SK-N-SH (cell line): ENCODE results near the gene FAM227B.

Source experiments
- ELF1 ChIP-seq: IDR thresholded peaks from 2 replicates; pipeline ENCODE4 v1.4.0; 2012
- EP300 ChIP-seq, 2 experiments: IDR thresholded peaks; 2 replicates each; pipeline versions ENCODE4 v1.4.0 to v1.6.1; 2012; ENCODE audit warnings: borderline replicate concordance in 1 of 2, low read depth in 1 of 2, low read length in 1 of 2
- EZH2phosphoT487 ChIP-seq: fragments of 200-600 bp; sonication (generic); IDR thresholded peaks from 2 replicates; pipeline ENCODE4 v1.6.1; 2017; ENCODE audit warnings: low read depth, mixed run types, mild to moderate bottlenecking, antibody characterized with exemption, moderate library complexity, borderline replicate concordance
- FOXM1 ChIP-seq: IDR thresholded peaks from 2 replicates; pipeline ENCODE4 v1.4.0; 2012; ENCODE audit warnings: low read depth, mild to moderate bottlenecking
- GABPA ChIP-seq: IDR thresholded peaks from 2 replicates; pipeline ENCODE4 v1.4.0; 2012; ENCODE audit warnings: low read depth, mild to moderate bottlenecking
- GATA2 ChIP-seq: sonication (generic); formaldehyde crosslinking; IDR thresholded peaks from 2 replicates; pipeline ENCODE4 v1.5.0; 2020; ENCODE audit warnings: mild to moderate bottlenecking, missing genetic modification reagents
- JUND ChIP-seq: IDR thresholded peaks from 2 replicates; pipeline ENCODE4 v1.4.0; 2012
- NFIC ChIP-seq: IDR thresholded peaks from 2 replicates; pipeline ENCODE4 v1.4.0; 2012; ENCODE audit warnings: borderline replicate concordance
- POLR2AphosphoS5 ChIP-seq: IDR thresholded peaks from 2 replicates; pipeline ENCODE4 v1.6.1; 2012; ENCODE audit warnings: low read depth, low read length
- RAD21 ChIP-seq: IDR thresholded peaks from 2 replicates; pipeline ENCODE4 v1.6.1; 2012; ENCODE audit warnings: mild to moderate bottlenecking, low read length
- REST ChIP-seq: IDR thresholded peaks from 2 replicates; pipeline ENCODE4 v1.6.1; 2012; ENCODE audit warnings: mild to moderate bottlenecking, low read depth, low read length, moderate library complexity
- YY1 ChIP-seq: IDR thresholded peaks from 2 replicates; pipeline ENCODE4 v1.4.0; 2012; ENCODE audit warnings: low read depth, mild to moderate bottlenecking
- TF ChIP-seq, protein P1 (sequence below): fragments of 150-350 bp; IDR thresholded peaks from 2 replicates; pipeline ENCODE4 v1.6.1; 2016; ENCODE audit warnings: mild to moderate bottlenecking, low read depth, low read length
- TF ChIP-seq, protein P2 (sequence below): fragments of 200-600 bp; sonication (generic); IDR thresholded peaks from 2 replicates; pipeline ENCODE4 v1.6.1; 2017; ENCODE audit warnings: antibody characterized with exemption, mild to moderate bottlenecking, moderate library complexity

- TF ChIP-seq EZH2phosphoT487, result no peak
- no peak for TF ChIP-seq GABPA
- TF ChIP-seq, protein P1, sequence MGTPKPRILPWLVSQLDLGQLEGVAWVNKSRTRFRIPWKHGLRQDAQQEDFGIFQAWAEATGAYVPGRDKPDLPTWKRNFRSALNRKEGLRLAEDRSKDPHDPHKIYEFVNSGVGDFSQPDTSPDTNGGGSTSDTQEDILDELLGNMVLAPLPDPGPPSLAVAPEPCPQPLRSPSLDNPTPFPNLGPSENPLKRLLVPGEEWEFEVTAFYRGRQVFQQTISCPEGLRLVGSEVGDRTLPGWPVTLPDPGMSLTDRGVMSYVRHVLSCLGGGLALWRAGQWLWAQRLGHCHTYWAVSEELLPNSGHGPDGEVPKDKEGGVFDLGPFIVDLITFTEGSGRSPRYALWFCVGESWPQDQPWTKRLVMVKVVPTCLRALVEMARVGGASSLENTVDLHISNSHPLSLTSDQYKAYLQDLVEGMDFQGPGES, result no peak
- TF ChIP-seq, protein P2, sequence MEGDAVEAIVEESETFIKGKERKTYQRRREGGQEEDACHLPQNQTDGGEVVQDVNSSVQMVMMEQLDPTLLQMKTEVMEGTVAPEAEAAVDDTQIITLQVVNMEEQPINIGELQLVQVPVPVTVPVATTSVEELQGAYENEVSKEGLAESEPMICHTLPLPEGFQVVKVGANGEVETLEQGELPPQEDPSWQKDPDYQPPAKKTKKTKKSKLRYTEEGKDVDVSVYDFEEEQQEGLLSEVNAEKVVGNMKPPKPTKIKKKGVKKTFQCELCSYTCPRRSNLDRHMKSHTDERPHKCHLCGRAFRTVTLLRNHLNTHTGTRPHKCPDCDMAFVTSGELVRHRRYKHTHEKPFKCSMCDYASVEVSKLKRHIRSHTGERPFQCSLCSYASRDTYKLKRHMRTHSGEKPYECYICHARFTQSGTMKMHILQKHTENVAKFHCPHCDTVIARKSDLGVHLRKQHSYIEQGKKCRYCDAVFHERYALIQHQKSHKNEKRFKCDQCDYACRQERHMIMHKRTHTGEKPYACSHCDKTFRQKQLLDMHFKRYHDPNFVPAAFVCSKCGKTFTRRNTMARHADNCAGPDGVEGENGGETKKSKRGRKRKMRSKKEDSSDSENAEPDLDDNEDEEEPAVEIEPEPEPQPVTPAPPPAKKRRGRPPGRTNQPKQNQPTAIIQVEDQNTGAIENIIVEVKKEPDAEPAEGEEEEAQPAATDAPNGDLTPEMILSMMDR, result no peak
- TF ChIP-seq ELF1, result no peak
- TF ChIP-seq POLR2AphosphoS5, result no peak
- TF ChIP-seq REST, result no peak
- no peak for TF ChIP-seq YY1
- no peak for TF ChIP-seq NFIC
- TF ChIP-seq GATA2 (CRISPR knock-in tag), result no peak
- TF ChIP-seq JUND, result no peak
- TF ChIP-seq FOXM1, result no peak
- TF ChIP-seq EP300 (IDR thresholded peaks at IDR 0.05; ENCODE audit: borderline replicate concordance in 1 of 2, low read depth in 1 of 2, low read length in 1 of 2), result no peak
- no peak for TF ChIP-seq RAD21
These were observed 323.0 kb downstream of the FAM227B start for GRCh38 chr15:49297584-49297983.
